Hair follicular keratinocyte (primary cell): ENCODE measurements around the gene OR8D4. TPM values are rescaled to one million over a fixed set of nuclear protein-coding genes. Genes with fewer than 3 reads are reported as not detected.

Source experiments
- total RNA-seq: library from RNA; depleted of rRNA; stranded (reverse); fragments of >200 nt; gene quantifications from 2 replicates; pipeline ENCODE4 v1.2.3, GENCODE V29; 2015

The OR8D4 gene
- not detected in 2 replicates for total RNA-seq

DNA sequence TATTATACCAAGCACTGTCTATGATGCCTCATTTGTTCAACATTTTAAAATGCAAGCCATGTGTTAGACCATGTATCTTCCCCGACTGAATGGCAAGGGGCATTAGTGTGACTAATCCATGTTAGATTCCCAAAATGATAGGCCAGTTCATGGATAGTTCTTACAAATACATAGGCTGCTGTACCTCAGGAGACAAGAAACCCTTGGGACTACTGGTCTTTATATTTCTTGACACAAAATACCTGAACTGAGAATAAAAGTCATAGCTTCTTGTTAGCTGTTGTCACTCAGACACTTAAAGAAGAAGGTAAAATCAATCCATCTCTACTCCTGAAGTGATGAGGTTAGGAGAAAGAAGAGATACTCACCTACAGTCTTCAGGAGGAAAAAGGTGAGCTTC, at the start of gene OR8D4:
OR8D4 (plus strand) TSS at position 301 of the 400 bp plus-strand sequence. CDS start 4,265 bp downstream, outside the sequence.

DNA sequence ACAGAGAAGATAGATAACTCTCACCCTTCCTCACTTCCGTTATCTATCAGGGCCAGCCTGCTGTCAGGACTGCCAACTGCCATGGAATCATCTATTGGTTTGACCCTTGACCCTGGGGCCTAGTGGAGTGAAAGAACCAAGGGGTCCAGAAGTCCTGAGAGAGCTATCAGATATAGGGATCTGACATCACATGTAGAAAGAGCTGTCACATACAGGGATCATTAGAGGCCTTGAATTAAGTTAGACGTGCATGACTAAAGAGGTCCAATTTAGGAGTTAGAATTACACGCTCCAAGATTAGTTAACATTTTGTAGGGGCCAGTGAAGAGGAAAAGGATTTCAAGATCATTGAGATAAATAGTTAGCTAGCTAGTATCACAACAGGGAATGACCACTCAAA, 16.4 kb upstream of the OR8D4 start, which contains the start of gene TMEM225:
TMEM225 (minus strand) TSS at position 101 of the 400 bp plus-strand sequence. CDS start 245 bp downstream, outside the sequence.

DNA sequence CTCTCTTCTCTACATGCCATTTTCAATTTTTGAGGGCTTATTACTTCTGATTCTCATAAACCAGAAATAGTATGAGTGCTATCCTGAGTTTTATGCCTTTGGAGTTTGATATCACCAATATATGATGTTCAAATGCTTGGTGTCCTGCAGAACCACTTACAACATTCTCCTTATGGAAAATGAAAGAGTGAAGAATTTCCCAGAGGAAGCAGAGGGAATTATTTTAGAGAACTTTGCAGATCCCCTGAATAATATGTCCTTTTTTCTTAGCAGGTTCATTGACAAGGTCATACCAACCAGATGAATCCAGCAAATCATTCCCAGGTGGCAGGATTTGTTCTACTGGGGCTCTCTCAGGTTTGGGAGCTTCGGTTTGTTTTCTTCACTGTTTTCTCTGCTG, 37.4 kb downstream of the OR8D4 start, which contains the start of gene OR4D5:
OR4D5 (plus strand) TSS at position 301 of the 400 bp plus-strand sequence; CDS start at position 301, 0 bp downstream.

DNA sequence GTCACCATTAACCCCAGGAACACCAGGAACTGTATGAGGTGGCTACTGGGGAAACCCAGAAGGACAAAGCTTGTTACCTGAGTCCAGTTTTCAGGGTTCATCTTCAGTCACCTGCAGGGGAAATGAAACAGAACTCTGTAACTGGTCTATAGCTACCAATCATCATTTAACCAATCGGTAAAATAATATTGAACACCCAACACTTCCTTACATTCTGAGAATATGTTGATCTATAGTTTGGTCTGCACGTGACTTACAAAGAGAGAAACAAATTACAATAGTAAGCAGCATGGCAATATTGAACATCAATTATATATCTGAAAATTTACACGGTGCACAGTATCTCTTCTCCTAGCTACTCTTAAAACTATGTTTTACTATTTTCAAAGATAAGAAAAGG, 41.8 kb downstream of the OR8D4 start, which contains the start of gene OR6T1:
OR6T1 (minus strand) TSS at position 101 of the 400 bp plus-strand sequence; CDS start at position 101, 0 bp downstream.

Other genes with a start within 250 kb of the OR8D4 start
- gene SCN3B, start 247.5 kb upstream of the OR8D4 start, total RNA-seq = under 0.01 TPM in 1 of 2 replicates, not detected in the other
- gene ZNF202, start 160.5 kb upstream of the OR8D4 start, total RNA-seq = 5.9 and 7.4 TPM in 2 replicates
- gene OR6X1, start 147.6 kb upstream of the OR8D4 start, total RNA-seq = not detected in 2 replicates
- gene OR6M1, start 95.8 kb upstream of the OR8D4 start, total RNA-seq = not detected in 2 replicates
- not detected in 2 replicates for gene TMEM225, start 16.5 kb upstream of the OR8D4 start, total RNA-seq
- not detected in 2 replicates for gene OR4D5, start 37.5 kb downstream of the OR8D4 start, total RNA-seq
- gene OR6T1, start 41.7 kb downstream of the OR8D4 start, total RNA-seq = not detected in 2 replicates
- gene OR10S1, start 75.6 kb downstream of the OR8D4 start, total RNA-seq = not detected in 2 replicates
- not detected in 2 replicates for gene OR10G6, start 93.0 kb downstream of the OR8D4 start, total RNA-seq
- gene OR10G4, start 110.8 kb downstream of the OR8D4 start, total RNA-seq = not detected in 2 replicates
- gene OR10G9, start 120.8 kb downstream of the OR8D4 start, total RNA-seq = not detected in 2 replicates
- gene OR10G8, start 124.6 kb downstream of the OR8D4 start, total RNA-seq = not detected in 2 replicates
- not detected in 2 replicates for gene OR10G7, start 139.2 kb downstream of the OR8D4 start, total RNA-seq
- gene VWA5A, start 213.3 kb downstream of the OR8D4 start, total RNA-seq = 16.1 and 25.1 TPM in 2 replicates